Measurements from ENCODE around the gene RNASE11.
"Not testable (repeated sequence)": the region's sequence is repeated elsewhere in the genome, so short reads cannot be mapped to it uniquely, and the experiment has no call there.

The RNASE11 gene

DNA sequence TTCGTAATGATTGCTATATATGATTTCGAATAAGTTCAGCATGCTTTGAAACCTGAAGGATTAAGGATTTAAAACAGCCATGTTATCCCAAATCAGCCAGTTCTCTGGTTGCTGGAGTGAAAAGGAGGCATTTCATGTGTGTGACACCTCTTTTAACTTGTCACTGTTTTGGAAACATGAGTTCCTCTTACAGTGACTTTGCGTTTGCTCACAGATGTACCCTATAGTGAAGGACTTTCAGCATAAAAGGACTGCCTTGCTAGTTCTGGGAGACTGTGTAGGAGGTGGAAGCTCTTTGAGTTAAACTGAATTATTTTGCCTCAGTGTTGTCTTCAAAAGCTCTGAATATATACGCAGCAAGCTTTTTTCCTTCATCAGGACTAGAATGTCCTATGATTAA is 7.6 kb downstream of the RNASE11 start:
- DNase-seq (ENCODE audit: low read depth), result no peak

DNA sequence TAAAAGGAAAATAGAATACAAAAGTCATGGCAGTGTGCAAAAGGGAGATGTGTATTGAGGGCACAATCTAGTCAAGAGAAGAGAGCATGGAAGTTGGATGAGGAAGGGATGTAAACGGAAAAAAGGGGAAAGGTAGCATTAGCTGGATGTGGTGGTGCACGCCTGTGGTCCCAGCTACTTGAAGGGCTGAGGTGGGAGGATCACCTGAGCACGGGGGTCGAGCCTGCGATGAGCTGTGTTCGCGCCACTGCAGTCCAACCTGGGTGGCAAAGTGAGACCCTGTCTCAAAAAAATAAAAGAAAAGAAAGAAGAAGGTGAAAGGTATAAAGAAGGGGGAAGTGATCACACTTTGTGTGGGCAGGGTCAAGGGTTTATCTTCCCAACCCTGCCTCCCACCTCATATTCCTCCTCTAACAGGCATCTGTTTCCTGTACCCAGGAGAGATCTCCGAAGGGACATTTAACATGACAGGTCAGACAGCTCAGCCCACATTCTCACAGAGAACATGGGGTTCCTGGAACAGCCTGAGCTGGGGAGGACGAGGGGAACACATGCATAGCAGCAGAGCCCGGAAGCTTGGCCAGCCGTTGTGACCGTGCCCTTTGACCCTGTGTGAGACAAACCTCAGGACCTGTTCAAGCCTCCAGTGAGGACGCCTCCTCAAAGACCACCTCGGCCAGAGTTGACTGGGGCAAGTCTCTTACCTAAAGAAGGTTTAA is 8.9 kb downstream of the RNASE11 start:
- DNase-seq (ENCODE audit: low read depth), result peak; percentile 45

DNA sequence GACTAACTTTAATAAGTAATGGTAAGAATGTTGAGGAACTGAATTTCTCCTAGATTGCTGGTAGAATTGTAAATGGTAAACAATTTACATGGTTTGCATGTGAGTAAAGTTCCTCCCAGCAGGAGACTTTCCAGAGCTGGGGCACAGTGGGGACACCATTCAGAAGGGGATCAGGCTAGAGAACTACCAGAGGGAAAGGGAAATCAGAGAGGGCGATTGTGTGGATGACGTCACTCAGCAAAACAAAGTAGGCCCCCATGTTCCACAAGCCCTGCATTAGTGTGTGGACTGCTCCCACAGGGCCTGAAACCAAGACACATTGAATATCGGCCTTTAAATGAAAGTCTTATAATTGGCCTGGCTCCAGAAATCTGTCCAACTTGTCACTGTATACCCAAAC is 9.5 kb downstream of the RNASE11 start:
- no peak for DNase-seq (ENCODE audit: low read depth)

DNA sequence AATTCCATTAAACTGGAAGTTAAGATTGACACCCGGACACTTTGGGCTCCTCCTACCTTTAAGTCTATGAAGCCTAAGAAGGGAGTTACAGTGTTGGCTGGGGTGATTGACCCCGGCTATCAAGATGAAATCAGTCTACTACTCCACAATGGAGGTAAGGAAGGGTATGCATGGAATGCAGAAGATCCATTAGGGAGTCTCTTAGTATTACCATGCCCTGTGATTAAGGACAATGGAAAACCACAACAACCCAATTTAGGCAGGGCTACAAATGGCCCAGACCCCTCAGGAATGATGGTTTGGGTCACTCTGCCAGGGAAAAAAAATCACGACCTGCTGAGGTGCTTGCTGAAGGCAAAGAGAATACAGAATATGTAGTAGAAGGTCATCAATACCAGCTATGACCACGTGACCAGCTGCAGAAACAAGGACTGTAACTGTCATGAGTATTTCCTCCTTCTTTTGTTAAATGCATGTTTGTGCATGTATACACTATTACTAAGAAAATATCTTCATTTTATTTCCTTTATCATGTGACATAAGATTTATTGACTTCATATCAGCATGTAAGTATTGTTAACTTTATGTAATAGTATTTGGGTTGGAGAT is 15.3 kb downstream of the RNASE11 start:
- DNase-seq (ENCODE audit: low read depth), result not testable (repeated sequence)

DNA sequence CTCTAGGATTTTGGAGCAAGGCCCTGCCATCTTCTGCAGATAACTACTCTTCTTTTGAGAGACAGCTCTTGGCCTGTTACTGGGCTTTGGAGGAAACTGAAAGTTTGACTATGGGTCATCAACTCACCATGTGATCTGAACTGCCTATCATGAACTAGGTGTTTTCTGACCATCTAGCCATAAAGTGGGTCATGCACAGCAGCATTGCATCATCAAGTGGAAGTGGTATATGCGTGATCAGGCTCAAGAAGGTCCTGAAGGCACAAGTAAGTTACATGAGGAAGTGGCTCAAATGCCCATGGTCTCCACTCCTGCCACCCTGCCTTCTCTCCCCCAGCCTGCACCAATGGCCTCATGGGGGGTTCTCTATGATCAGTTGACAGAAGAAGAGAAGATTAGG is 17.1 kb downstream of the RNASE11 start:
- DNase-seq (ENCODE audit: low read depth), result not testable (repeated sequence)

DNA sequence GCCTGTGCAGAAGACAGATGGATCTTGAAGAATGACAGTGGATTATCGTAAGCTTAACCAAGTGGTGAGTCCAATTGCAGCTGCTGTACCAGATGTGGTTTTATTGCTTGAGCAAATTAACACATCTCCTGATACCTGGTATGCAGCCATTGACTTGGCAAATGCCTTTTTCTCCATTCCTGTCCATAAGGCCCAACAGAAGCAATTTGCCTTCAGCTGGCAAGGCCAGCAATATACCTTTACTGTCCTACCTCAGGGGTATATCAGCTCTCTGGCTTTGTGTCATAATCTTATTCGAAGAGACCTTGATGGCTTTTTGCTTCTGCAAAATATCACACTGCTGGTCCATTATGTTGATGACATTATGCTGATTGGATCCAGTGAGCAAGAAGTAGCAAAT is 17.9 kb downstream of the RNASE11 start:
- not testable (repeated sequence) for DNase-seq (ENCODE audit: low read depth)

DNA sequence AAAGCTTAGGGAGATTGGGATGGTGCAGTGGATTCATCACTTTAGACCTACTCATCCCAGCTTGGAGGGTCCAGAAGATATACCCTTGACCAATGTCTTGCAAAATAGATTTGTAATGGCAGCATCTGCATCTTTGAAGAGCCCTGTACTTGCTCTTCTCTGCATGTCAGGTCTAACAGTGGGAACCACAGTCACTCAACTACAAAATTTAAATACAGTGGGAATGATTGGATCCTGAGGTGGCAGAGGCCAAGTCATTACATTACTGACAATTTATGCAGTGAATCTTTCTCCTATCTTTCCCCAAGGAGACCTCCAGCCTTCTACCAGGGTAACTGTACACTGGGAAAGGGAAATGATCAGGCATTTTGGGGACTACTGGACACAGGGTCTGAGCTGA is 18.7 kb downstream of the RNASE11 start:
- no peak for DNase-seq (ENCODE audit: low read depth)

DNA sequence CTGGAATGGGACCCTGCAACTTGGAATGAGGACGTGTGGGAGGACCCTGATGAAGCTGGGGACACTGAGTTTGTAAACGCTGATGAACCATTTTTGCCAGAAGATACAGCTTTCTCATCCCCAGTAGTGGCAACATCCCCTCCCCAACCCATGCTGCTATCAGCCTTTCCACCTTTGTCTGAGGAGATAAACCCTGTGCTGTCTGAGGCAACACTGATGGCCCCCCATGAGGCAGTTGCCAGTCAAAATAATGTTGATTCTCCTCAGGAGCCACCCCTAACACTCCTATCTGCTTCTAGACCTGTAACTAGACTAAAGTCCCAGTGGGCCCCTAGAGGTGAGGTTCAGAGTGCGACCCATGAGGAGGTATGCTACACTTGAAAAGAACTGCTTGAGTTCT is 19.4 kb downstream of the RNASE11 start:
- DNase-seq (ENCODE audit: low read depth), result no peak

DNA sequence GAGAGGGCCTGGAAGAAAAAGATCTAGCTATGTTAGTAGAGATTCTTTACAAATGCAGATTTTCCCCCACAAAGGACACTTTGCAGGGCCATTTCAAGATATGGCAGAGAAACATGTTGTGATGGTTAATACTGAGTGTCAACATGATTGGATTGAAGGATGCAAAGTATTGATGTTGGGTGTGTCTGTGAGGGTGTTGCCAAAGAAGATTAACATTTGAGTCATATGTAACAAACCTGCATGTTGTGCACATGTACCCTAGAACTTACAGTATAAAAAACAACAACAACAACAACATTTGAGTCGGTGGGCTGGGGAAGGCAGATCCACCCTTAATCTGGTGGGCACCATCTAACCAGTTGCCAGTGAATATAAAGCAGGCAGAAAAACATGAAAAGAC is 20.6 kb downstream of the RNASE11 start:
- DNase-seq (ENCODE audit: low read depth), result not testable (repeated sequence)

DNA sequence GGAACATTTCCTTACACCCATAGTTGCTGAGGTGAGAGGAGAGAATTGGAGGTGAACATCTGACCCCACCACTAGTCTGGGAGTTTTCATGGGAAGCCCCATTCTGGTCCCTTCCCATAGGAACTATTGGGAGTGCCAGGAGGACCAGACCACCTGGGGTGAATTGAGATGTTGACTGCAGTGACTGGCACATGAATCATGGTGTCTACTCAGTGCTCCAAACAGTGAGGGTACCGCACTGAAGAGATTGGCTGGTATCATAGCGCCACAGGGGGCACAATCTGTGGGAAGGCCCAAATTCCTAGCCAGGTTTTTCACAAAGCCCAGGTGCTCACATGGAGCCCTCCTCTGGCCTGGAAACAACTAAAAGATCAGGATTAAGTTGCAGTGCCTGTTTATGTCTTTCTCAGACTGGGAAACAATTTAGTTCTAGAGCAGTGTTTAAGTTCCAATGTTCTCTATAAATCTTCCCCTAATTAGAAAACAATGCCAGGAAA is 23.3 kb downstream of the RNASE11 start:
- no peak for DNase-seq (ENCODE audit: low read depth)

DNA sequence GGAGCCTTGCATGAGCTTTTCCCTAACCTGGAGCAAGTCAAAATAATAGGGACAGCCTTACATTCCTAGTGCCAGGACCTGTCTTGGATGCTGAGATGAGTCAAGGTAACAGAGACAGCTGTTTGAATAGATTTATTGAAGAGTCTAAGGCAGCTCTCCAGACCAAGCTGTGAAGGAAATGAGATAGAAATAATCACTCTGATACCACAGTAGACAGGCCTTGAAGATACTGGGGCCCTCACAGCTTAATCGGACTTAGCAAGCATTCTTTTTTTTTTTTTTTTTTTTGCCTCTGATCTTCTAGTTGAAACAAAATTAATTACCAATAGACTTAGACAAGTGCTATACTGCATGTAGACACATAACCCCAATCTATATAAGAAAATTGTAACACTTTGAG is 23.8 kb downstream of the RNASE11 start:
- DNase-seq (ENCODE audit: low read depth), result no peak

DNA sequence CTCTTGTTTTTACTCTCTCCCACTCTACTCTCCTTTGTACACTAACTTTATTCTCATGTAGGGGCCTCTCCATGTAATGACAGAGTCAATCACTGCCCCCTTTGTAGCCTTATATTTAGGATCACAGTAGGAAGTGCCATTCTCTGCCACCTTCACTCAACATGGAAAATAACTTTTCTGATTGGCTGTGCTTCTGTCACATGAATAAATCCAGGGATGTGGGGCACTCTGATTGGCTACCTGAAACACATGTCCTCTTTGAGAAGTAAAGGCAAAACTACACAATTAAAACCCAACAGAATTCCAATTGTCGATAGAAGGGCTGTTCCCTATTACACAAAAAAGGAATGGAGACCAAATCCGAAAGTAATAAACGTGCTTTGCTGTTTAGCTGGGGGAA is 26.8 kb downstream of the RNASE11 start, which contains the start of gene RNASE9:
Gene RNASE9, minus strand, starts transcription at position 87 of the 400 bp plus-strand sequence.
- no peak for DNase-seq (ENCODE audit: low read depth)

DNA sequence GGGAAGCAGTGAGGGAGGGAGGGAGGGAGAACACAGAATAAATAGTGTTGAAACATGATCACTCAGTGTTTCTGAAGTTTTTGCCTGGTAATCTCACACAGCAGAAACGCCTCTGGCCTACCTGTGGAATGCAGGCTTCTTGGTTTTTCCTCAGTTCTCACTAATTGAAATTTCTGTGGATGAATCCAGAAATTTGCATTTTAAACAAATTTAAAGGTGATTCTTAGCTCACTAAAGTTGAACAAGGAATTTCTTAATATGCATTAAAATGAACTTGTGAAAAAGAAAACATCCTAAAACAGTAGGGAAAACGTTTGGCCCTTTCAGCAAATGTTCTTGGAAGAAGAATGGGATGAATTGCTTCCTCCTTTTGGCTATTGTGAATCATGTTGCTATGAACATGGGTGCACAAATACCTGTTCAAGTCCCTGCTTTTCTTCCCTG is 28.3 kb downstream of the RNASE11 start:
- no peak for DNase-seq (ENCODE audit: low read depth)

DNA sequence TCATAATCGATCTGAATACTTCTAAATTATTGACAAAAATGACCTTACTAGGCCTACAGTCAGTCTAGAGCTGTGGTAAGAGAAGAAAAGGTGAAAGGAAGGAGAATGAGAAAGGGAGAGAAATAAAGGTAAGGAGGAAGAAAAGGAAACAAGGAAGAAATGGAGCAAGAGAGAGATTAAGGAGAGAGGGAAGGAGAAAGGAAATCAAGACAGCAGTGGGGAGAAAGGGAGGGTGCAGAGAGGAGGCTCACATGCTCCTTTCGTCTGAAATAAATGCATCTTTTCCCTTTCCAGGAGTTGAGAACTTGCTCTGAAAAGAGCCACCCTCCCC is 30.6 kb downstream of the RNASE11 start:
- no peak for DNase-seq (ENCODE audit: low read depth)

DNA sequence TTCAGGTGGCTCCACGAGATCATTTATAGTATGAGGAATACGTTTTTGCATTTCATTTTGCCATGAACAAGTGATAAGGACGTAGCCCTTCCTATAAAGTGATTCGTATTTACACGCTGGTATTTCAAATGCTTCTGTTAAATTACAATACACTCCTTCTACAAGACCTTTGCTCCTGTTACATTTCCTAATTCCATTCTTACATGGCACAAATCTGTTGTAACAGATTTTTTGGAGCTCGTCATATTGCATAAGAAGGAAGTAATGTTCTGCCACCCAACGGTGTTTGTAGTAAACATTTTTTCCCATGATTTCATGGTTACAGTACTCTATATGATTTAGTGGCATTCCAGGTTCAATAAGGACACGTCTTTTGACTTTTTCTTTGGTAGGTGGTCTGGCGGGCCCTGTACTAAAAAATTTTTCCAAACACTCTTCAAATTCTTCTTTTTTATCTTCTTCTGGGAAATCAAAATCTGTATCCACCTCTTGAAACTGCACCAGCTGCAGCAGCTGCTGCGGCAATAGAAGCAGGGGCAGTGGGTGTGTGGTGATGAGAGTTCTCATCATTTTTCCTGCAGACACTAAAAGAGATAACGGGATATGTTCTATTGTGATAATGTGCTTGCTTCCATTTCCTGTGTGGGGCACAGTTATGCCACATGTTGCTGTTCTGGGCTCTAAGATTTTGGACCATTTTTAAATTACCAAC is 31.1 kb downstream of the RNASE11 start:
- no peak for DNase-seq (ENCODE audit: low read depth)

DNA sequence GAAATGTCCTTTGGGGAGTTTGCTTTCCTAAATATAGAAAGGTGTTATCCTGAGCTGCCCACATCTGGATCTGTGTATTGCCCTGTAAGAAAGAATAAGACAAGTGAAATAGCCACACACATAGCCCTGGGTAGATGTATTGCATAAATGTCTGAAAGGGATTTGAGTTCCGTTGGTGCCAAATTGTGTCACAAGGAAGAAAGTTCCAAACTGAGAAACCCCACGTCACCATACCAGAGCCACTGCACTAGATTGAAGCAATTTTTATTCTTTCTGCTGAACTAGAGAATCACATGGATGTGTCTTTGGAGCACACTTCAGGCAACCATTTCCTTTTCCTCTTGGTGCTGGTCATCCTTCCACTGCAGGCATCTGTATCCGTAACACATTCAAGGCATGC is 32.0 kb downstream of the RNASE11 start:
- no peak for DNase-seq (ENCODE audit: low read depth)

DNA sequence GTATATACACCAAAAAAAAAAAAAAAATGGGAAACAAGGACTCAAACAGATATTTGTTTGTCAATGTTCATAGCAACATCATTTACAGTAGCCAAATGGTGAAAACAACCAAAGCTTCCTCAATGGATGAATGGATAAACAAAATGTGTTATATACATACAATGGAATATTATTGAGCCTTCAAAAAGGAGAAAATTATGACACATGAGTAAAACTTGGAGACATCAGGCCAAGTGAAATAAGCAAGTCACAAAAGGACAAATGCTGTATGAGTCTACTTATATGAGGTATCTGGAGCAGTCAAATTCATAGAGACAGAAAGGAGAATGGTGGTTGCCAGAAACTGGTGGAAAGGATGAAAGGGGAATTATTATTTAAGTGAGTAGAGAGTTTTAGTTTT is 34.8 kb downstream of the RNASE11 start:
- DNase-seq (ENCODE audit: low read depth), result no peak

DNA sequence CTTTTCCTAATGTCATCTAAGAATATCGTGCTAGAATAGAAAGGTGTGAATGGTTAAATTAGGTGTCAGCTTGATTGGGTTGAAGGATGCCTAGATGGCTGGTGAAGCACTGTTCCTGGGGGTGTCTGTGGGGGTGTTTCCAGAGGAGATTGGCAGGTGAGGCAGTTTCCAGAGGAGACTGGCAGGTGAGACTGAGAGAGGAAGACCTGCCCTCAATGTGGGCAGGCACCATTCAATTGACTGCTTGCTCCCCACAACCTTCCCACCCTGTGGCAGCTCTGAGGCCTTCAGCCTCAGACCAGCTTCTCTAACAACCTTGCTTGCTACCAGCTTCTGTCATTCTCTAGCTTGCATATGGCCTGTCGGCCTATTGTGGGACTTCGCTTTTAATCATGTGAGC is 36.2 kb downstream of the RNASE11 start:
- no peak for DNase-seq (ENCODE audit: low read depth)

DNA sequence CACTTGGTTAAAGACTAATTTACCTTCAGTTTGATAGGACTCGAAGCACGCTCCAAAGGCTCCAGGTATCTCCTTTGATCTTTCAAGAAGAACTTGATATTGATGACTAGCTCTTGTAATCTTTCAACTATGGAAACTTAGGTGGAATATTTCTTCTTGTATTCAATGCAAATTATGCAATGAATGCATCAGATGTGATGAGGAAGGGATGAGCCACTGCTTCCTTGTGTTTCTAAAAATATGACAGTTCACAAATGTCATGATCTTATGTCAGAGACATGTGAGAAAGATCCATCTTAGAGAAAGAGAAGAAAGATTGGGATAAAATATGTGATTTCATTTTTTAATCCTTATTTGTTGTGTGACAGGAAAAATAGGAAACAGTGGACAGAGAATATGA is 36.9 kb downstream of the RNASE11 start:
- DNase-seq (ENCODE audit: low read depth), result no peak

DNA sequence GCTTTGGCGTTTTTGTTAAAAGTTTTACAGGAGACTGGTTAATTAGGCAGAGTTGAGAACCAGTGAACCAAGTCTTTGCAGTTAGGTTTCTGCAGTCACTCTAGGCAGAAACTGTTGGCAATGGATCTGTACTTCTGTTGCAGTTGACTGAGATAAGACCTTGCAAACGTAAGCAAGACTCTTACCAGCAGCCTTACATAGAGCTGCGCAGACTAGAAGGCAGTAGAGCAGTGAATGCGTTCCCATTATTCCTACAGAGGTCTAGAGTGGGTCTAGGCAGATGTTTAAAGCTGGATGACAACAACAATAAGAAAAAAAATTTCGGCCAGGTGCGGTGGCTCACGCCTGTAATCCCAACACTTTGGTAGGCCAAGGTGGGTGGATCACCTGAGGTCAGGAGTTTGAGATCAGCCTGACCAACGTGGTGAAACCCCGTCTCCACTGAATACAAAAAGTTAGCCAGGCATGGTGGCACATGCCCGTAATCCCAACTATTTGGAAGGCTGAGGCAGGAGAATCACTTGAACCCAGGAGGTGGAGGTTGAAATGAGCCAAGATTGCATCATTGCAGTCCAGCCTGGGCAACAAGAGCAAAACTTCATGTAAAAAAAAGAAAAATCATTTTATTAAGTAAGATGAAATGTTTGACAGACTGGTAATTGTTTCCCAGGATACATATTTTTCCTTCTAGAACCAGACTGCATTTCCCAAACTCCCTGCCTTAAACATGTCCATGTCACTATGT is 39.2 kb downstream of the RNASE11 start:
- DNase-seq (ENCODE audit: low read depth), result no peak

DNA sequence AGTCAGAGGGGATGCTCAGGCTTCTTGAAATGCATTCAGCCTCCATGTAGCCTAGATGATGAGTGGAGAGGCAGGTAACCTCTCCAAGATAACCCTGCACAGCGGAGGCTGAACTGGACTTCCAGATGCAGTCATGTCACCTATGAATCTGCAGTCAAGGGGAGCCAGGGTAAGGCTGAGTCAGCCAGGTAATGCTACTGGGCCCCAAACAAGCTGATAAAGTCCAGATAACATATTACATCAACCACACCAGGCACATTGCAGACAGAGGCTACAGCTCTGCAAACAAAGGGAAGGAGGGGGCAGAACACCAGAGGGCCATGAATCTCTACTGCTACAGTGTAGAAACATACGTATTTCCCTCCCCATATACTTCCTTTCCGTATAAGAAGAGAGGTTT is 40.9 kb downstream of the RNASE11 start:
- no peak for DNase-seq (ENCODE audit: low read depth)

DNA sequence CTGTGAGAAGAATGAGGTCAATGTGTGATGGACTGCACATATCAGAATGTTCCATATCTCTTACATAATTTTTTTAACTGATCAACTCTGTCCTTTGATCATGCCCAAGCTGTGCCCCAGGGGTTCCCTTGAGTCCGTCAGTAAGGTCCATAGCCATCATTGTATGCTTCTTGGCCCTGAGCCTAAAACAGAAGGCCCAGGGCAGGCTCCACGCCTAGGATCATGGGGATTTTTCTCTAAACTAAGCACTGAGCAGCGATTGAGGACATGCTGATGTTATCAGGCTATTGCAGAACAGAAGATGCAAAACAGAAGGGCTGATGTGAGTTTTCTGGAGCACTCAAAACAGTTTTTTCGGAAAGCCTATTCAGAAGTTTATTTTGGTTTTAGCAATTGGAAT is 47.9 kb downstream of the RNASE11 start:
- no peak for DNase-seq (ENCODE audit: low read depth)

Measured in CMK (cell line).